Right cardiac atrium (tissue), 5 donors: Measurements from ENCODE around the gene KLK14. TPM values are rescaled to one million over a fixed set of nuclear protein-coding genes. Genes with fewer than 3 reads are reported as not detected.

ENCODE experiments used
- ATAC-seq, 2 donors: fragments of 200-7000 bp; cut with Tn5 transposase; one replicate each; pipeline versions ENCODE4 v1.8.0 to v1.9.1; 2020; ENCODE audit warnings: moderate library complexity in 2 of 2, mild to moderate bottlenecking in 1 of 2
- DNase-seq, 3 donors: peaks; one replicate each; pipeline ENCODE4 v3.0.0-alpha.2; 2020
- H3K27ac ChIP-seq: one replicate; pipeline ENCODE4 v1.5.1; 2013; ENCODE audit warnings: mild to moderate bottlenecking, low read length, control low read depth, moderate library complexity
- H3K27me3 ChIP-seq: one replicate; pipeline ENCODE4 v1.6.1; 2013; ENCODE audit not compliant: control insufficient read depth, insufficient read depth
- H3K4me1 ChIP-seq: one replicate; pipeline ENCODE4 v1.6.1; 2013; ENCODE audit warnings: low read length; ENCODE audit not compliant: control insufficient read depth, insufficient read depth
- H3K4me3 ChIP-seq: one replicate; pipeline ENCODE4 v1.5.1; 2013; ENCODE audit warnings: low read length, control low read depth
- H3K9me3 ChIP-seq: one replicate; pipeline ENCODE4 v1.6.1; 2013; ENCODE audit warnings: low read length; ENCODE audit not compliant: control insufficient read depth
- WGBS: extraction: QIAGEN DNeasy Blood & Tissue Kit; methylation state at CpG from one replicate; pipeline ENCODE4 v1.1.7; 2013; 5-methylcytosine and 5-hydroxymethylcytosine counted together
- intact Hi-C, 4 donors: fragments of 100-400 bp; cut with DNase I; formaldehyde crosslinking; loops; one replicate each; pipeline versions ENCODE4 v1.11.0 to v1.14.0; 2022 to 2023
- polyA plus RNA-seq: library from polyadenylated mRNA; stranded (reverse); fragments of 200-250 nt; gene quantifications from one replicate; pipeline ENCODE4 v1.2.3, GENCODE V29; 2013
- total RNA-seq, 4 donors: library from RNA; stranded (reverse); fragmentation: NEBNext Ultra II Directional; extraction: Animal tissue kit (Norgen Biotek cat#: 25700); gene quantifications; one replicate each; pipeline ENCODE4 v1.2.1, GENCODE V29; 2021
- donor health status: healthy with polysubstance abuse.
- donor health status: DM: no; HTN: yes; CAD: no.
- donor health status: DM: no; HTN: no; CAD: no.
- donor health status: DM: no; HTN: yes; CAD: no; lungs with severe emphysema.
- donor health status: DM: yes; HTN: yes; CAD: no.

The KLK14 gene
- total and polyA plus RNA-seq, 5 donors = 0.31 to 1.0 TPM; not detected in 3

DNA sequence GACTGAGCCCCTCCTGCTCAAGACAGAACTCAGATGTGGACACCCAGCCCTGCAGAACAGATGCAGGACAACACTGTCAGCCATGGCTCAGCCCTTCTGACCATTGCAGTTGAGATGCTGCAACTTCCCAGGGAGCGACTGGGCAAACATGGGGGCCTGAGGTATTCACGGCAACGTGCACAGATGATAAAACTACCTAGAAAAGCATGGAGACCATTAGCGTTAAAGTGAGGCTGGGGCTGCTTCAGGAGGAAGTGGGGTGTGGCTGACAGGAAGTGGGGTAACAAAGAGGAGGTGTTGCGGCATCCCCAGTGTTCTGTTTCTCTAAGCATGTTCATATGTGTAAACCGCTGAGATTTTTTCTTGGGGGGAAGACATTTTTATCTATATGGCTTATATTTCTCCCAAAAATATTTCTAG is 40.7 kb upstream of the KLK14 start:
- intact Hi-C loops = no loop called here
- no peaks in the 10 kb centered on the region for H3K4me1 ChIP-seq
- ATAC-seq (peak; percentile 33 to 34), DNase-seq (peak in 1 of 3 donors; percentile 65)
- H3K27me3 ChIP-seq = no peaks in the 10 kb centered on the region
- WGBS = 52% methylated on average over 6 of the region's 6 CpGs
- H3K4me3 ChIP-seq = no peak overlapping the region
- H3K9me3 ChIP-seq = no peaks in the 10 kb centered on the region
- H3K27ac ChIP-seq = no peak overlapping the region

DNA sequence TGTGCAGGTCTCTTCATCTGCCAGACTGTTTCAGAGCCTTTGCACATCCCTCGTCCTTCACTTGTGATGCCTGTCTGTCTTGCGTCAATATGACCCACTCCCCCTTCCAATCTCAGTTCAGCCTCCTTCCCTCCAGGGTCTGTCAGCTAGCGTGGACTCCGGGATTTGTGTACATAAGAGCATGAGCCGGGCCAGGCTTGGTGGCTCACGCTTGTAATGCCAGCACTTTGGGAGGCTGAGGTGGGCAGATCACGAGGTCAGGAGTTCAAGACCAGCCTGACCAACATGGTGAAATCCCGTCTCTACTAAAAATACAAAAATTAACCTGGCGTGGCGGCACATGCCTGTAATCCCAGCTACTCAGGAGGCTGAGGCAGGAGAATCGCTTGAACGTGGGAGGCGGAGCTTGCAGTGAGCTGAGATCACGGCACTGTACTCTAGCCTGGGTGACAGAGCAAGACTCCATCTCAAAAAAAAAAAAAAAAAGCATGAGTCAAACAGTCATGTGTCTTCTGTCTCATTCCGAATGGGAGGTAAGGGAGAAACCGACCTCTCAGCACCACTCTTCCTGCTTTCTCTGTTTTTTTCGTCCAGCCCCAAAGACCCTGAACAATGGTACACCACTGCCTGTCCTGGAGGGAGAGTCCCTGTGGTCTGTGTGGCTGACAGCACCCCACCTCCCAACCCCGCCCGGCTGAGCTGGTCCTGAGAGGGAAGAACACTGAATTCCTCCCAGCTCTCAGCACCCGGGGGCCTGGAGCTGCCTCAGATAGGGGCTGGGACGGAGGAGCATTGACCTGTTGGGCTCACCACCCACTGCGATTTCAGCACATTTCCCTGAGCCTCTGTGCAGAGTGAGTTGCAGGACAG is 39.7 kb upstream of the KLK14 start:
- 72% methylated on average over 22 of the region's 22 CpGs for WGBS
- Histone ChIP-seq H3K27ac (peak overlapping the region; percentile 28), H3K4me3 (no peak overlapping the region), H3K4me1 (no peaks in the 10 kb centered on the region), H3K27me3 (no peaks in the 10 kb centered on the region), H3K9me3 (no peaks in the 10 kb centered on the region)
- ATAC-seq = peak in 1 of 2 donors; percentile 9
- intact Hi-C loops = no loop called here
- peak in 1 of 3 donors; percentile 68 for DNase-seq

DNA sequence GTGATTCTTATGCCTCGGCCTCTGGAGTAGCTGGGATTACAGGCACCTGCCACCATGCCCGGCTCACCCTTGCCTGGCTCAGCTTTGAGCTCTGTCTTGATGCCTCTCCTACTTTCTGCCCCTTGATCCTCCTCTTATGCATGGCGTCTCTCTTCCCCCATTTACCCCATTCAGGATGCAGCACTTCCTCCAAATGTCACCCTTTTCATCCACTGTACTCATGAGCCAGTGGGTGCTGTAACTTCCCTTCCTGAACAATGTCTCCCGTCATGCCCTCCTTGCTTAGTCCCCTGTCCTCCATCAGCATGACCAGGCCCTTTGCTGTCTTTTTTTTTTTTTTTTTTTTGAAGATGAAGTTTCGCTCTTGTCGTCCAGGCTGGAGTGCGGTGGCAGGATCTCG is 38.6 kb upstream of the KLK14 start:
- H3K4me1 ChIP-seq = no peaks in the 10 kb centered on the region
- peak in 1 of 3 donors; percentile 31 for DNase-seq
- WGBS = 89% methylated on average over 8 of the region's 8 CpGs

DNA sequence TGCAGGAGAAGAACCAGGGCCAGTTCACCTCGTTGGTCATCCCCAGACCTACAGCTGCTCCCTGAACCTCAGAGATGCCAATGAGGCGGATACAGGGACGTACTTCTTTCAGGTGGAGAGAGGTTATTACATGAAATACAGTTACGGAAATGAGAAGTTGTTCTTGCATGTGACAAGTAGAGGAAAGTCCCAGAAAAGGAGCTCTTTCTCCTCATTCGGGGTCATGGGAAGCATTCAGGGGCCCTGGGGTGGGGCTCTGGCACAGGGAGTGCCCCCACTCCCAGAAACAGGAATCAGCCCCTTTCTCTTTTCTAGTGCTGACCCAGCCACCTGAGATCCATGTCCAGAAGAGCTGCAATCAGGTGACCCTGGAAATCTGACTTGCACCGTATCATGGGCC is 37.5 kb upstream of the KLK14 start:
- no peaks in the 10 kb centered on the region for H3K4me1 ChIP-seq
- WGBS = 80% methylated on average over 6 of the region's 6 CpGs
- intact Hi-C loops = no loop called here
- no peak for DNase-seq
- H3K27me3 ChIP-seq = no peaks in the 10 kb centered on the region
- no peak overlapping the region for H3K4me3 ChIP-seq
- H3K9me3 ChIP-seq = no peaks in the 10 kb centered on the region
- H3K27ac ChIP-seq = no peak overlapping the region
- ATAC-seq = no peak

More for the DNA sequence above, 38.6 kb upstream of the KLK14 start:
- Histone ChIP-seq H3K27me3 (no peaks in the 10 kb centered on the region), H3K4me3 (no peak overlapping the region), H3K27ac (no peak overlapping the region), H3K9me3 (no peaks in the 10 kb centered on the region)
- no peak for ATAC-seq
- intact Hi-C loops = no loop called here

DNA sequence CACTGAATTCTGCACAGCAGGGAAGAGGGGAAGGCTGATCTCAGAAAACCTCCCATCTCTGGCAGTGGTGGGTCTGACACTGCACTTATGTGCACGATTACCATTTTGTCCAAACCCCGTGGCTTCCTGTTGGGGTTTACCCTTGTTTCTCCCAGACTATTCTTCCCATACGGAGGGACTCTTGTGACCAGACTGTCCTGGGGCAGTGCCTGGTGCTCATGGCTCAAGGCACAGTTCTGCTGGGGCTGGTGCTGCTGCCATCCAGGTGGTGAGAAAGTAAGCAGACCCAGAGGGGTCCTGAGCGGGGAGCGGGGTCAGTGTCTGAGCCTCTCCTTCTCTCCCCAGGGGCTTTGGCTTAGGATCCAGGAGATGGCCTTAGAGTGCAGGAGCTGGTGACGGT is 36.9 kb upstream of the KLK14 start:
- Histone ChIP-seq H3K4me1 (no peaks in the 10 kb centered on the region), H3K27ac (no peak overlapping the region), H3K9me3 (no peaks in the 10 kb centered on the region), H3K4me3 (no peak overlapping the region), H3K27me3 (no peaks in the 10 kb centered on the region)
- 73% methylated on average over 6 of the region's 6 CpGs for WGBS
- intact Hi-C loops = no loop called here
- peak in 1 of 3 donors; percentile 29 for DNase-seq
- ATAC-seq = no peak

DNA sequence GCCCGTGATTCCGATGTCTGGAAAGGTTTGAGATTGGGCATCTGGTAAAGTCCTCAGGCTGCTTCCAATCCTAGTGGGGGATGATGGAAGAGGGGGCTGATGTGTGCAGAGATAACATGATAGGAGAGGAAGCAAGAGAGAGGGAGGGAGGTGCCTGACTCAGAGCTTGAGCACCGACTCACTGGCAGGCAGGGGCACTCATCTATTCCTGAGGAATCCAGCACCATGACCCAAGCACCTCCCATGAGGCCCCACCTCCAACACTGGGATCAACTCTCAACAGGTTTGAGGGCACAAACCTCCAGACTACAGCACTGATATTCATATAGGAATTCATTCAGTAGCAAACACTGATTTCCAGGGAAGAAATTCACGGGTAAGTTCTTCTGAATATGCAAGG is 36.4 kb upstream of the KLK14 start:
- Histone ChIP-seq H3K27ac (no peak overlapping the region), H3K9me3 (no peaks in the 10 kb centered on the region), H3K27me3 (no peaks in the 10 kb centered on the region), H3K4me1 (no peaks in the 10 kb centered on the region), H3K4me3 (no peak overlapping the region)
- intact Hi-C loops = no loop called here
- 48% methylated on average over 4 of the region's 4 CpGs for WGBS
- DNase-seq = peak in 1 of 3 donors; percentile 12
- no peak for ATAC-seq

DNA sequence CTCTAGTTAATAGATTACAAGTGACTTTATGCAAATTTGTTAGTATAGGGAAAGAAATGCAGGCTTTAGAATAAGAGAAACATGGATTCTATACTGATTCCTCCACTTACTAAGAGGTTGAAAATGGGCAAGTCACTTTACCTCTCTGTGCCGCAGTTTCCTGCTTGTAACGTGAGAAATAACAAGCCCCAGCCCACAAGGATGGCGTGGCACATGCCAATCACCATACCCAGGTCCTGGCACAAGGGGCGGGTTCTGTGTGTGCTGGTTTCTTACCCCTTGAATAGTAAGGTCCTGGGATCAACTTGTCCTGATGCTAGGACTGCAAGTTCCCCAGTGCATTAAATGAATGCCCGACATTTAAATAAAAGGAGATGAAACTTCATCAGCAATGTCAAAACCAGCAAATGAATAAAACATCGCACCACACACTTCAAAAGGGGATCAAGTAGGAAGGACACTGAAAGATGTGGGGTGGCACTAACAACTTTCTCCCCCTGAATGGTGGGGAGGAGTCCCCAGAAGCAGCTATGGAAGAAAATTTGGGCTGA is 34.1 kb upstream of the KLK14 start:
- H3K27ac ChIP-seq = no peak overlapping the region
- WGBS = 79% methylated on average over 6 of the region's 6 CpGs
- DNase-seq = peak in 1 of 3 donors; percentile 7
- H3K27me3 ChIP-seq = no peaks in the 10 kb centered on the region
- ATAC-seq = no peak
- H3K4me1 ChIP-seq = no peaks in the 10 kb centered on the region
- no peak overlapping the region for H3K4me3 ChIP-seq
- intact Hi-C loops = no loop called here
- H3K9me3 ChIP-seq = no peaks in the 10 kb centered on the region

DNA sequence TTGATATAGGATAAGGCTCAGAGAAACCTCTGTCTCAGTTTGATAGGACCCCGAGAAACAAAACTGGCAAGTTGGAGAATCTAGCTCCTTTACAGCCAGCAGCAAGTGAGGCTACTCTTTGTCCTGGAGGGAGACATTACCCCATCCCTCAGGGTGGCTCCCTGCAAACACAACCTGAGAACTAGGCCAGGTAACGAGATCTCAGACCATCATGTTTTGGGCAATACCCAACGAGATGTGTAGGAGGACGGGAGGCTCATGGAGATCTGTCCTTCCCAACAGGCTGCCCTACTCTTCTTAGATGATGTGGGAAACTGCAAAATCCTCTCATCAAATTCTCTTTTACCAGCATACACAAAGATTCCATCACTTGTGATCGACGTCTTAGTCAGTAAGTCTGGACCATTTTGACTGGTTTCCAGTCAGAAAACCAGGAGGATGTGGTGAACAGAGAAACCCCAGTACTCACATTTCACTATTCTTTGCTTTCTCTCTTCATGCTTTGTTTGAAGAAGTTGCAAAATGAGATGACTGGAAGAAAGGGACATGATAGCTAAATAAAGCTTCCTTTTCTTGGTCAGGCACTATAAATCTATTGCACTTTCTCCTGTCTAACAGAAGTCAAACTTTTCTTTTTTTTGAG is 31.5 kb upstream of the KLK14 start:
- peak in 1 of 3 donors; percentile 2 for DNase-seq
- 77% methylated on average over 6 of the region's 6 CpGs for WGBS
- Histone ChIP-seq H3K4me3 (no peak overlapping the region), H3K27me3 (no peaks in the 10 kb centered on the region), H3K4me1 (no peaks in the 10 kb centered on the region), H3K9me3 (no peaks in the 10 kb centered on the region), H3K27ac (no peak overlapping the region)
- no peak for ATAC-seq
- intact Hi-C loops = no loop called here

DNA sequence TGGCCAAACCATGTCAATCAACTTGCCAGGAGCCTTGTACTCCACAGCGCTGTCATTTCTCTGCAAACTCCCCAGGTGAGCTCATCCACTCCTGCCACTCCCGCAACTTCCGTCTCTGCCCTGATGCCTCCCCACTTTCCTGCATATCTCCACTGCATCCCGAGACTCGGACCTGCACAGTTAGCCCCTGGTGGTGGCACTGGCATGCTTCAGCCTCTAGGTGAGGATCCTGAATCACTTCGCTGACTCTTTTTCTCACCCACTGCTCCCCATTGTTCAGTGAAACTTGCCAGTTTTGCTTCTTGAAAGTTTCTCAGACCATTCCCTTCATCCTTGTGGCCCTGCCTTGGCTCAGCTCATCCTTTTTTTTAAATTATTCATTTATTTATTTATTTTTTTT is 28.9 kb upstream of the KLK14 start:
- no peak for DNase-seq
- no peak for ATAC-seq
- H3K4me3 ChIP-seq = no peak overlapping the region
- WGBS = 42% methylated on average over 6 of the region's 6 CpGs
- intact Hi-C loops = no loop called here
- H3K27me3 ChIP-seq = no peaks in the 10 kb centered on the region
- no peak overlapping the region for H3K27ac ChIP-seq
- H3K9me3 ChIP-seq = no peaks in the 10 kb centered on the region
- peaks cover 3% of the 10 kb centered on the region for H3K4me1 ChIP-seq

DNA sequence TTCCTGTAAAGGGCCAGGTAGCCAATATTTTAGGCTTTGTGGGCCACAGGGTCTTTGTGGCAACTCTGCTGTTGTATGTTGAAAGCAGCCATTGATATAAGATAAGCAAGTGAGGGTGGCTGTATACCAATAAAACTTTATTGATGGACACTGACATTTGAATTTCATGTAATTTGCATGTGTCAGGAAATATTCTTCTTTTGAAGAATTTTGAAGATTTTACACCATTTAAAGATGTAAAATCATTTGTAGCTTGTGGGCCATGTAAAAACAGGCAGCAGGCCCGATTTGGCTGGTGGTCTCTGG is 27.9 kb upstream of the KLK14 start:
- Histone ChIP-seq H3K27me3 (no peaks in the 10 kb centered on the region), H3K9me3 (no peaks in the 10 kb centered on the region), H3K4me3 (no peak overlapping the region), H3K4me1 (peaks cover 3% of the 10 kb centered on the region), H3K27ac (no peak overlapping the region)
- no peak for ATAC-seq
- intact Hi-C loops = no loop called here
- no peak for DNase-seq
- 83% methylated on average over 1 of the region's 1 CpG for WGBS

DNA sequence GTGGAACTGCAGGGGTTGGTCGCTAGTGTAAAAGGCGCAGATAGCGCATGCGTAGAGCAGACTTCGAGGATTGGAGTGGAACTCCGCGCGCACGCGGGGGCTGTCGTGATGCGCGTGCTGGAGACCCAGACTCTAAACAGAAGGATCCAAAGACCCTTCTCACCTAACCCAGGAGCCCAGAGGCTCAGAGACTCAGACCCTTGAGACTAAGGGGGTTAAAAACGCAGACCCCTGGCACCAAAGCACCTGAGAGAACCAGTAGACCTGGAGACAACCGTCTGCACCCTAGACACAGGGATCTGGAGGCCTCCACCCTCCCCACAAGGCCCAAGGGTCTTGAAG is 26.1 kb upstream of the KLK14 start:
- no peaks in the 10 kb centered on the region for H3K27me3 ChIP-seq
- WGBS = 3% methylated on average over 15 of the region's 15 CpGs
- peak overlapping the region; percentile 78 for H3K4me3 ChIP-seq
- H3K4me1 ChIP-seq = peaks cover 3% of the 10 kb centered on the region
- H3K27ac ChIP-seq = peak overlapping the region; percentile 24
- intact Hi-C loops = no loop called here
- no peaks in the 10 kb centered on the region for H3K9me3 ChIP-seq
- DNase-seq (no peak), ATAC-seq (peak; percentile 65 to 70)
